Hair follicular keratinocyte (primary cell): ENCODE measurements around the gene NANOGP8. TPM values are rescaled to one million over a fixed set of nuclear protein-coding genes. Genes with fewer than 3 reads are reported as not detected.

ENCODE experiments used
- total RNA-seq: library from RNA; depleted of rRNA; stranded (reverse); fragments of >200 nt; gene quantifications from 2 replicates; pipeline ENCODE4 v1.2.3, GENCODE V29; 2015

NANOGP8 gene, protein sequence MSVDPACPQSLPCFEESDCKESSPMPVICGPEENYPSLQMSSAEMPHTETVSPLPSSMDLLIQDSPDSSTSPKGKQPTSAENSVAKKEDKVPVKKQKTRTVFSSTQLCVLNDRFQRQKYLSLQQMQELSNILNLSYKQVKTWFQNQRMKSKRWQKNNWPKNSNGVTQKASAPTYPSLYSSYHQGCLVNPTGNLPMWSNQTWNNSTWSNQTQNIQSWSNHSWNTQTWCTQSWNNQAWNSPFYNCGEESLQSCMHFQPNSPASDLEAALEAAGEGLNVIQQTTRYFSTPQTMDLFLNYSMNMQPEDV
- total RNA-seq: not detected in 2 replicates

DNA sequence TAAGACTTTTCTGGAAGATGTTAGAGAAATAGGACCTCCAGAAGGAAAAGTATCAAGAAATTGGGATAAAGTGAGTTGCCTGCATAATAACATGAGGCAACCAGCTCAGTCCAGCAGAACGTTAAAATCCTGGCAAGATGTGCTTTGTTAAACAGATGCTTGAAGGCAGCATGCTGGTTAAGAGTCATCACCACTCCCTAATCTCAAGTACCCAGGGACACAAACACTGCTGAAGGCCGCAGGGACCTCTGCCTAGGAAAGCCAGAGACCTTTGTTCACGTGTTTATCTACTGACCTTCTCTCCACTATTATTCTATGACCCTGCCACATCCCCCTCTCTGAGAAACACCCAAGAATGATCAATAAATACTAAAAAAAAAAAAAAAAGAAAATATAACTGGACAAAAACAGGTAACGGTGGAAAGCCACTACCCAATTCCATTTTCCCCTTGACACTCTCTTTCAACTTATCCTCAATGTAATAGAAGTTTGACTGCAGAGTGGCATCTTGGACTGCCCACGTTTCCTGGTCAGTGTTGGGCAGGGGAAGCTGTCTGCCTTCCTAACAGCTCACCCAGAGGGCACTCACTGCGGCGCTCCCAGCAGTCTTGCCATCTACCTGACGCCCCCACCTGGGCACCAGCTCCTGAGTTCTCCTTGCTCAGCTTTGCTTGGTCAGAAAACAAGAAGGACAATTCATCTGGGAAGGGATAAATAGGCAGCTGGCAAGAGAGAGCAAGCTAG, at the start of gene NANOGP8:
TSS of gene NANOGP8 (minus strand) at position 120 of the 744 bp plus-strand sequence. CDS start 185 bp downstream, outside the sequence.

Other genes starting within 250 kb of the NANOGP8 start
- 16.4 and 20.1 TPM in 2 replicates for gene AQR, start 115.6 kb downstream of the NANOGP8 start, total RNA-seq
- 16.1 and 20.6 TPM in 2 replicates for gene ZNF770, start 97.0 kb downstream of the NANOGP8 start, total RNA-seq